HL-60 (cell line): ENCODE results near the gene PSPN.

Experiments used
- DNase-seq, 2 experiments: peaks; one replicate each; pipeline ENCODE4 v3.0.0-alpha.2; 2010 to 2020; ENCODE audit warnings: low read depth in 1 of 2, low spot score in 1 of 2
- H3K27ac ChIP-seq: fragments of 250-450 bp; sonication (Bioruptor Pico); replicated peaks from 2 replicates; pipeline ENCODE4 v1.5.1; 2020; ENCODE audit warnings: mild to moderate bottlenecking, moderate library complexity
- H3K27me3 ChIP-seq: fragments of 250-450 bp; sonication (Bioruptor Pico); 2 replicates; pipeline ENCODE4 v1.5.1; 2021; ENCODE audit warnings: mild to moderate bottlenecking, moderate library complexity; ENCODE audit not compliant: insufficient read depth, poor library complexity, severe bottlenecking
- H3K4me3 ChIP-seq: replicated peaks from 2 replicates; pipeline ENCODE4 v1.5.1; 2011; ENCODE audit warnings: mild to moderate bottlenecking, control low read depth, low read length; ENCODE audit not compliant: insufficient read depth
- CTCF ChIP-seq: IDR thresholded peaks from one replicate; pipeline ENCODE4 v1.5.1; 2011; ENCODE audit warnings: low read length, control low read depth, inconsistent platforms; ENCODE audit not compliant: insufficient read depth
- GABPA ChIP-seq: IDR thresholded peaks from 2 replicates; pipeline ENCODE4 v1.6.1; 2012; ENCODE audit warnings: low read depth
- POLR2AphosphoS5 ChIP-seq: IDR thresholded peaks from 2 replicates; pipeline ENCODE4 v1.6.1; 2012; ENCODE audit warnings: low read depth
- REST ChIP-seq: IDR thresholded peaks from 2 replicates; pipeline ENCODE4 v1.6.1; 2012; ENCODE audit warnings: low read depth; ENCODE audit not compliant: insufficient replicate concordance
- SPI1 ChIP-seq: IDR thresholded peaks from 2 replicates; pipeline ENCODE4 v1.6.1; 2012; ENCODE audit warnings: low read depth, mild to moderate bottlenecking, borderline replicate concordance

PSPN gene

GRCh38 chr19:6374711-6375410, 872 bp downstream of the PSPN start:
- TF ChIP-seq REST: no peak
- TF ChIP-seq POLR2AphosphoS5: no peak
- no peak for TF ChIP-seq GABPA
- TF ChIP-seq SPI1: no peak
- TF ChIP-seq CTCF: no peak
- H3K27me3 ChIP-seq: no peaks in the 10 kb centered on the region
- no peak for DNase-seq
- H3K4me3 ChIP-seq: no peak overlapping the region
- no peak overlapping the region for H3K27ac ChIP-seq

GRCh38 chr19:6374161-6374709, 1.5 kb downstream of the PSPN start:
- H3K4me3 ChIP-seq: no peak overlapping the region
- H3K27ac ChIP-seq: no peak overlapping the region
- TF ChIP-seq POLR2AphosphoS5 (no peak), REST (no peak), CTCF (no peak), GABPA (no peak), SPI1 (no peak)
- H3K27me3 ChIP-seq: no peaks in the 10 kb centered on the region
- no peak for DNase-seq

GRCh38 chr19:6373813-6374108, 2.0 kb downstream of the PSPN start:
- H3K27ac ChIP-seq: 0 out of 2 replicates have a peak overlapping the region, but pooled peaks have one; percentile 32
- TF ChIP-seq POLR2AphosphoS5 (no peak), SPI1 (no peak), CTCF (no peak), REST (no peak), GABPA (no peak)
- no peak for DNase-seq
- H3K4me3 ChIP-seq: peak overlapping the region; percentile 95
- H3K27me3 ChIP-seq: no peaks in the 10 kb centered on the region
